ENCODE measurements around the gene FNDC10.

DNA sequence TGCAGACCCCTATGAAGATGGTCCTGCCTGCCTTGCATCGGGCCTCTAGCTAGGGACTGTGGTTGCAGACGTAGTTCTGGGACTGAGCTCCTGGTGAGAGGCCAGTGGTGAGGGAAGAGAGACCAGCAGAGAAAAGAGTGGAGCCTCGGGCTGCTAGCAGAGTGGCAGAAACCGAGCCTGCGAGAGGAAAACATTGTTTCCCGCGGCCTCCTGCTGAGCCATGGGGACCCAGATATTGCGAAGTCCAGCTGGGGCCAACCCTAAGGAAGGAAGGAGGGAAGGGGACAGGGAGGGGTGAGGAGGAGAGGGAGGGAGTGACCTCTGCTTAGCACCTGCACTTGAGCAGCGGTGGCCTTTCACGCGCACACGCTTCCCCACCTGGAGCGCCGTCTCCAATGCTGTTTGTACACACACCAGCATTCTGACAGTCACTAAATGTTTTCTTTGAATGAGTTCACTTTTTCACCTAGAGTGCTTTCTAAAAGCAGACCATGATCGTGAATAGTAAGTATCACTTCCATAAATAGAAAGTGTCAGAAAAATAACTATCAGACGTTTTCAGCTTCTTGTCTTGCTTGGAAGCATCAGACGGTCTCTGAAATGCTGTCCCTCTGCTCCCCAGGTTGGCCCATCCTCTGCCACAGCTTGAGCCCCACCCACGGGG, 2.5 kb upstream of the FNDC10 start:
- TF ChIP-seq, protein P1, sequence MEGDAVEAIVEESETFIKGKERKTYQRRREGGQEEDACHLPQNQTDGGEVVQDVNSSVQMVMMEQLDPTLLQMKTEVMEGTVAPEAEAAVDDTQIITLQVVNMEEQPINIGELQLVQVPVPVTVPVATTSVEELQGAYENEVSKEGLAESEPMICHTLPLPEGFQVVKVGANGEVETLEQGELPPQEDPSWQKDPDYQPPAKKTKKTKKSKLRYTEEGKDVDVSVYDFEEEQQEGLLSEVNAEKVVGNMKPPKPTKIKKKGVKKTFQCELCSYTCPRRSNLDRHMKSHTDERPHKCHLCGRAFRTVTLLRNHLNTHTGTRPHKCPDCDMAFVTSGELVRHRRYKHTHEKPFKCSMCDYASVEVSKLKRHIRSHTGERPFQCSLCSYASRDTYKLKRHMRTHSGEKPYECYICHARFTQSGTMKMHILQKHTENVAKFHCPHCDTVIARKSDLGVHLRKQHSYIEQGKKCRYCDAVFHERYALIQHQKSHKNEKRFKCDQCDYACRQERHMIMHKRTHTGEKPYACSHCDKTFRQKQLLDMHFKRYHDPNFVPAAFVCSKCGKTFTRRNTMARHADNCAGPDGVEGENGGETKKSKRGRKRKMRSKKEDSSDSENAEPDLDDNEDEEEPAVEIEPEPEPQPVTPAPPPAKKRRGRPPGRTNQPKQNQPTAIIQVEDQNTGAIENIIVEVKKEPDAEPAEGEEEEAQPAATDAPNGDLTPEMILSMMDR (IDR thresholded peaks at IDR 0.05) = no peak
- no peak for TF ChIP-seq POLR2AphosphoS5 (IDR thresholded peaks at IDR 0.05)
- TF ChIP-seq POLR2A (IDR thresholded peaks at IDR 0.05; ENCODE audit: low read depth) = no peak
- TF ChIP-seq EP300 (IDR thresholded peaks at IDR 0.05) = no peak

Measured in esophagus muscularis mucosa (tissue), 4 donors.